SK-N-SH (cell line): Measurements from ENCODE around the gene GPC4. TPM values are rescaled to one million over a fixed set of nuclear protein-coding genes. Genes with fewer than 3 reads are reported as not detected.

Source experiments
- CTCF ChIA-PET: fragments of 300-600, 350-600 bp; formaldehyde crosslinking; extraction: SDS; loops from one replicate; lab custom pipeline; 2021; lab: Yijun Ruan, JAX
- POLR2A ChIA-PET: fragments of 350-600 bp; sonication (Branson Sonifier 250); formaldehyde crosslinking; extraction: SDS; loops from one replicate; lab custom pipeline; 2020; ENCODE audit warnings: antibody characterized with exemption, inconsistent platforms; lab: Yijun Ruan, JAX
- DNase-seq: peaks from one replicate; pipeline ENCODE4 v3.0.0; 2012
- H2AFZ ChIP-seq: fragments of 200-600 bp; sonication (generic); 2 replicates; pipeline ENCODE4 v1.8.1; 2016; ENCODE audit warnings: antibody characterized with exemption, mild to moderate bottlenecking, low read depth
- H3F3A ChIP-seq: fragments of 200-600 bp; sonication (generic); replicated peaks from 2 replicates; pipeline ENCODE3; 2016; ENCODE audit warnings: antibody characterized with exemption, mild to moderate bottlenecking; ENCODE audit not compliant: insufficient read depth
- H3K27ac ChIP-seq, 2 experiments: fragments of 200-500 bp in 1 of 2; fragments of 200-600 bp in 1 of 2; sonication (Bioruptor generic) in 1 of 2; sonication (generic), shearing (Covaris generic) in 1 of 2; 2 replicates each; pipeline versions ENCODE4 v1.5.1 to v1.6.1; 2014 to 2016; ENCODE audit warnings: low read depth in 2 of 2, inconsistent platforms in 1 of 2, low read length in 1 of 2, mild to moderate bottlenecking in 1 of 2, mixed read lengths in 1 of 2
- H3K27me3 ChIP-seq: fragments of 200-600 bp; sonication (generic), shearing (Covaris generic); 2 replicates; pipeline ENCODE4 v1.6.1; 2016; ENCODE audit warnings: mixed run types; ENCODE audit not compliant: insufficient read depth
- H3K36me3 ChIP-seq, 2 experiments: fragments of 200-500 bp in 1 of 2; fragments of 200-600 bp in 1 of 2; sonication (Bioruptor generic) in 1 of 2; sonication (generic) in 1 of 2; replicated peaks in 1 of 2; 2 replicates each; pipeline versions ENCODE3 to v1.5.1; 2014 to 2016; ENCODE audit warnings: low read length in 1 of 2, mild to moderate bottlenecking in 1 of 2; ENCODE audit not compliant: insufficient read depth in 2 of 2, control insufficient read depth in 1 of 2
- H3K4me1 ChIP-seq, 2 experiments: fragments of 200-500 bp in 1 of 2; fragments of 200-600 bp in 1 of 2; sonication (Bioruptor generic) in 1 of 2; sonication (generic), shearing (Covaris generic) in 1 of 2; 2 replicates each; pipeline versions ENCODE4 v1.5.1 to v1.6.1; 2014 to 2016; ENCODE audit warnings: low read depth in 1 of 2, low read length in 1 of 2, mixed run types in 1 of 2; ENCODE audit not compliant: insufficient read depth in 2 of 2, control insufficient read depth in 1 of 2
- H3K4me2 ChIP-seq: fragments of 200-600 bp; sonication (generic), shearing (Covaris generic); 2 replicates; pipeline ENCODE4 v1.6.1; 2017; ENCODE audit warnings: mixed run types
- H3K4me3 ChIP-seq, 2 experiments: fragments of 200-500 bp in 1 of 2; fragments of 200-600 bp in 1 of 2; sonication (Bioruptor generic) in 1 of 2; sonication (generic), shearing (Covaris generic) in 1 of 2; 2 replicates each; pipeline versions ENCODE4 v1.5.1 to v1.8.1; 2014 to 2016; ENCODE audit warnings: low read depth in 2 of 2, inconsistent platforms in 1 of 2, low read length in 1 of 2, mild to moderate bottlenecking in 1 of 2, mixed read lengths in 1 of 2, moderate library complexity in 1 of 2
- H3K79me2 ChIP-seq: fragments of 200-600 bp; sonication (generic); 2 replicates; pipeline ENCODE4 v1.8.1; 2017; ENCODE audit warnings: mild to moderate bottlenecking; ENCODE audit not compliant: insufficient read depth
- H3K9ac ChIP-seq: fragments of 200-600 bp; sonication (generic); 2 replicates; pipeline ENCODE4 v1.6.1; 2017; ENCODE audit warnings: mixed run types
- H3K9me2 ChIP-seq: fragments of 200-600 bp; sonication (generic); 2 replicates; pipeline ENCODE4 v1.6.1; 2017; ENCODE audit warnings: mixed run types
- H3K9me3 ChIP-seq: fragments of 200-600 bp; sonication (generic); 2 replicates; pipeline ENCODE4 v1.6.1; 2017; ENCODE audit warnings: mixed run types, mild to moderate bottlenecking, moderate library complexity
- H4K20me1 ChIP-seq: fragments of 200-600 bp; sonication (generic); 2 replicates; pipeline ENCODE4 v1.6.1; 2017; ENCODE audit warnings: mild to moderate bottlenecking, mixed run types; ENCODE audit not compliant: insufficient read depth
- GABPA ChIP-seq: IDR thresholded peaks from 2 replicates; pipeline ENCODE4 v1.4.0; 2012; ENCODE audit warnings: low read depth, mild to moderate bottlenecking
- GATA2 ChIP-seq: sonication (generic); formaldehyde crosslinking; IDR thresholded peaks from 2 replicates; pipeline ENCODE4 v1.5.0; 2020; ENCODE audit warnings: mild to moderate bottlenecking, missing genetic modification reagents
- MXI1 ChIP-seq: IDR thresholded peaks from 2 replicates; pipeline ENCODE4 v1.6.1; 2012; ENCODE audit warnings: mild to moderate bottlenecking, low read depth, low read length, improper control_type of control experiment
- POLR2AphosphoS5 ChIP-seq: IDR thresholded peaks from 2 replicates; pipeline ENCODE4 v1.6.1; 2012; ENCODE audit warnings: low read depth, low read length
- TEAD4 ChIP-seq: IDR thresholded peaks from 2 replicates; pipeline ENCODE4 v1.4.0; 2012; ENCODE audit warnings: mild to moderate bottlenecking, borderline replicate concordance; ENCODE audit not compliant: insufficient read depth
- USF2 ChIP-seq: fragments of 150-350 bp; IDR thresholded peaks from 2 replicates; pipeline ENCODE4 v1.6.1; 2017; ENCODE audit warnings: antibody characterized with exemption, low read length, low read depth, borderline replicate concordance
- ZBTB33 ChIP-seq: IDR thresholded peaks from 2 replicates; pipeline ENCODE4 v1.4.0; 2012; ENCODE audit warnings: low read depth, borderline replicate concordance
- WGBS: methylation state at CpG from one replicate; pipeline ENCODE4 v1.1.6; 2017; ENCODE audit warnings: low lambda C conversion rate; 5-methylcytosine and 5-hydroxymethylcytosine counted together
- polyA plus RNA-seq, 3 experiments: library from polyadenylated mRNA; depleted of rRNA; stranded (reverse); fragments of >200 nt; gene quantifications; 2 replicates each; pipeline ENCODE4 v1.2.3, GENCODE V29; 2012
- TF ChIP-seq, protein P1 (sequence below): IDR thresholded peaks from 2 replicates; pipeline ENCODE4 v1.6.1; 2012; ENCODE audit warnings: mild to moderate bottlenecking, low read depth, low read length, moderate library complexity
- TF ChIP-seq, protein P2 (sequence below): fragments of 150-350 bp; IDR thresholded peaks from 2 replicates; pipeline ENCODE4 v1.6.1; 2016; ENCODE audit warnings: mild to moderate bottlenecking, low read depth, low read length

Gene GPC4
- polyA plus RNA-seq, 1 of the 3 experiments (the other 2 are of a cell fraction) = 0.16 TPM

DNA sequence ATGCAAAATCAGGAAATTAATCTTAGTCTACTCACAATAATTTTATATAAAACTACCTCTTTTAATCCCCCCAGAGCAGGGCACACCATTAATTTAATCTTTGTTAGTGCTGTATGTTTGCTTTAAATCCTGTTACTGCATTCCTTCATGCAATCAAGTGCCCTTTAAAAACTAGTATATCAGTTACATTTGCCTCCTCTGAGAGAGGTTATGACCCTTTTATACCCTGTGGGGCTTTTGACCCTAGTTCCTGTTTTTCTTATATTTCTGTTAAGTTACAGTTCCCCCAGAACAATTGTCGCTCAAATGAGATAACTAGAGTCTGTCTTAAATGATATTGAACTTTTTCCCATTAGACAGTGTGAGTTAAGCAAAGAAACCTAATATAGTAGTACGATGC lies 46.2 kb downstream of the GPC4 start:
- H3K4me3 ChIP-seq = no peak overlapping the region
- no peak overlapping the region for H3K9ac ChIP-seq
- H3K36me3 ChIP-seq = no peaks in the 10 kb centered on the region
- TF ChIP-seq MXI1 = no peak
- no peak for TF ChIP-seq ZBTB33
- TF ChIP-seq GATA2 = no peak
- TF ChIP-seq, protein P1, sequence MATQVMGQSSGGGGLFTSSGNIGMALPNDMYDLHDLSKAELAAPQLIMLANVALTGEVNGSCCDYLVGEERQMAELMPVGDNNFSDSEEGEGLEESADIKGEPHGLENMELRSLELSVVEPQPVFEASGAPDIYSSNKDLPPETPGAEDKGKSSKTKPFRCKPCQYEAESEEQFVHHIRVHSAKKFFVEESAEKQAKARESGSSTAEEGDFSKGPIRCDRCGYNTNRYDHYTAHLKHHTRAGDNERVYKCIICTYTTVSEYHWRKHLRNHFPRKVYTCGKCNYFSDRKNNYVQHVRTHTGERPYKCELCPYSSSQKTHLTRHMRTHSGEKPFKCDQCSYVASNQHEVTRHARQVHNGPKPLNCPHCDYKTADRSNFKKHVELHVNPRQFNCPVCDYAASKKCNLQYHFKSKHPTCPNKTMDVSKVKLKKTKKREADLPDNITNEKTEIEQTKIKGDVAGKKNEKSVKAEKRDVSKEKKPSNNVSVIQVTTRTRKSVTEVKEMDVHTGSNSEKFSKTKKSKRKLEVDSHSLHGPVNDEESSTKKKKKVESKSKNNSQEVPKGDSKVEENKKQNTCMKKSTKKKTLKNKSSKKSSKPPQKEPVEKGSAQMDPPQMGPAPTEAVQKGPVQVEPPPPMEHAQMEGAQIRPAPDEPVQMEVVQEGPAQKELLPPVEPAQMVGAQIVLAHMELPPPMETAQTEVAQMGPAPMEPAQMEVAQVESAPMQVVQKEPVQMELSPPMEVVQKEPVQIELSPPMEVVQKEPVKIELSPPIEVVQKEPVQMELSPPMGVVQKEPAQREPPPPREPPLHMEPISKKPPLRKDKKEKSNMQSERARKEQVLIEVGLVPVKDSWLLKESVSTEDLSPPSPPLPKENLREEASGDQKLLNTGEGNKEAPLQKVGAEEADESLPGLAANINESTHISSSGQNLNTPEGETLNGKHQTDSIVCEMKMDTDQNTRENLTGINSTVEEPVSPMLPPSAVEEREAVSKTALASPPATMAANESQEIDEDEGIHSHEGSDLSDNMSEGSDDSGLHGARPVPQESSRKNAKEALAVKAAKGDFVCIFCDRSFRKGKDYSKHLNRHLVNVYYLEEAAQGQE = no peak
- TF ChIP-seq GABPA = no peak
- TF ChIP-seq, protein P2, sequence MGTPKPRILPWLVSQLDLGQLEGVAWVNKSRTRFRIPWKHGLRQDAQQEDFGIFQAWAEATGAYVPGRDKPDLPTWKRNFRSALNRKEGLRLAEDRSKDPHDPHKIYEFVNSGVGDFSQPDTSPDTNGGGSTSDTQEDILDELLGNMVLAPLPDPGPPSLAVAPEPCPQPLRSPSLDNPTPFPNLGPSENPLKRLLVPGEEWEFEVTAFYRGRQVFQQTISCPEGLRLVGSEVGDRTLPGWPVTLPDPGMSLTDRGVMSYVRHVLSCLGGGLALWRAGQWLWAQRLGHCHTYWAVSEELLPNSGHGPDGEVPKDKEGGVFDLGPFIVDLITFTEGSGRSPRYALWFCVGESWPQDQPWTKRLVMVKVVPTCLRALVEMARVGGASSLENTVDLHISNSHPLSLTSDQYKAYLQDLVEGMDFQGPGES = no peak
- no peak for TF ChIP-seq POLR2AphosphoS5
- no peak for TF ChIP-seq USF2
- TF ChIP-seq TEAD4 = no peak
- H3K4me1 ChIP-seq = no peaks in the 10 kb centered on the region
- no peaks in the 10 kb centered on the region; the same call in 1 of the 2 replicates for H3K27me3 ChIP-seq
- 0 out of 2 replicates have a peak, but pooled peaks cover 2% of the 10 kb centered on the region for H4K20me1 ChIP-seq
- H3K4me2 ChIP-seq = no peak overlapping the region
- 17% methylated on average over 2 of the region's 2 CpGs for WGBS
- no peaks in the 10 kb centered on the region for H3F3A ChIP-seq
- no peaks in the 10 kb centered on the region for H3K9me3 ChIP-seq
- no peaks in the 10 kb centered on the region for H3K9me2 ChIP-seq
- CTCF ChIA-PET = no interaction called here
- no peaks in the 10 kb centered on the region for H3K79me2 ChIP-seq
- no peak for DNase-seq
- no peak overlapping the region for H2AFZ ChIP-seq
- H3K27ac ChIP-seq = no peak overlapping the region
- POLR2A ChIA-PET = no interaction called here
